Effector memory CD8-positive, alpha-beta T cell (primary cell): Measurements from ENCODE around the gene PROKR1.
"Not testable (repeated sequence)": the region's sequence is repeated elsewhere in the genome, so short reads cannot be mapped to it uniquely, and the experiment has no call there.

Experiments
- ATAC-seq: fragments of 150-1000 bp; cut with Tn5 transposase; replicated peaks from 2 replicates; pipeline ENCODE4 v1.10.0; 2021; ENCODE audit warnings: mild to moderate bottlenecking, moderate library complexity
- DNase-seq, 3 experiments: peaks; one replicate each; pipeline ENCODE4 v3.0.0; 2021
- H3K27ac Mint-ChIP-seq, 2 donors: one replicate each; pipeline ENCODE4 v1.8.0; 2022; ENCODE audit warnings: mild to moderate bottlenecking in 2 of 2, mixed read lengths in 2 of 2, moderate library complexity in 2 of 2
- H3K27me3 Mint-ChIP-seq, 2 donors: one replicate each; pipeline ENCODE4 v1.8.0; 2022; ENCODE audit warnings: mixed read lengths in 2 of 2
- H3K36me3 Mint-ChIP-seq: one replicate; pipeline ENCODE4 v1.8.0; 2022; ENCODE audit warnings: mild to moderate bottlenecking, moderate library complexity, mixed read lengths; ENCODE audit not compliant: insufficient read depth
- H3K4me1 Mint-ChIP-seq, 2 donors: one replicate each; pipeline ENCODE4 v1.8.0; 2022; ENCODE audit warnings: low read depth in 2 of 2, mixed read lengths in 2 of 2
- H3K4me3 Mint-ChIP-seq, 2 donors: one replicate each; pipeline ENCODE4 v1.8.0; 2022; ENCODE audit warnings: mild to moderate bottlenecking in 2 of 2, mixed read lengths in 2 of 2, moderate library complexity in 2 of 2
- H3K9me3 Mint-ChIP-seq, 2 donors: one replicate each; pipeline ENCODE4 v1.8.0; 2022; ENCODE audit warnings: mixed read lengths in 2 of 2
- total RNA-seq, 9 experiments: gene quantifications; one replicate each; lab custom pipeline; 2026; lab: John Stamatoyannopoulos, UW

Gene PROKR1
- 0 to 0.12 (median 0) reads per million in 9 experiments for total RNA-seq

GRCh38 chr2:68643011-68643873, at the start of gene PROKR1:
Gene PROKR1 (plus strand): TSS chr2:68643579. CDS start chr2:68645822, 2,243 bp downstream.
- peaks cover 0 to 5% of the 10 kb centered on the region in 2 donors for H3K4me1 Mint-ChIP-seq
- ATAC-seq: peak; percentile 43
- no peak for DNase-seq
- H3K36me3 Mint-ChIP-seq: peaks cover 3% of the 10 kb centered on the region
- peaks cover 76 to 83% of the 10 kb centered on the region in 2 donors for H3K27me3 Mint-ChIP-seq
- peak within 1 kb of the TSS; percentile 32 to 51 for H3K4me3 Mint-ChIP-seq
- no peak within 1 kb of the TSS for H3K27ac Mint-ChIP-seq
- H3K9me3 Mint-ChIP-seq: no peaks in the 10 kb centered on the region

- no peak overlapping the region for H3K4me3 Mint-ChIP-seq
- H3K36me3 Mint-ChIP-seq: no peaks in the 10 kb centered on the region
- H3K27ac Mint-ChIP-seq: peak overlapping the region in 1 of 2 donors; percentile 22
- ATAC-seq (no peak), DNase-seq (no peak)
- H3K4me1 Mint-ChIP-seq: peaks cover 0 to 6% of the 10 kb centered on the region in 2 donors
- peaks cover 21 to 36% of the 10 kb centered on the region in 2 donors for H3K27me3 Mint-ChIP-seq
- H3K9me3 Mint-ChIP-seq: no peaks in the 10 kb centered on the region
Measured at GRCh38 chr2:68594041-68594440, 49.3 kb upstream of the PROKR1 start.

GRCh38 chr2:68594674-68595492, 48.5 kb upstream of the PROKR1 start:
- Mint-ChIP-seq H3K27me3 (peaks cover 29 to 45% of the 10 kb centered on the region in 2 donors), H3K4me3 (peak overlapping the region; percentile 7 to 28), H3K9me3 (peaks cover 0 to 2% of the 10 kb centered on the region in 2 donors), H3K27ac (peak overlapping the region in 1 of 2 donors; percentile 22), H3K36me3 (no peaks in the 10 kb centered on the region), H3K4me1 (peaks cover 0 to 6% of the 10 kb centered on the region in 2 donors)
- ATAC-seq: peak; percentile 65
- peak; percentile 41 to 54 (median 50) for DNase-seq

GRCh38 chr2:68595493-68595785, 47.9 kb upstream of the PROKR1 start:
- DNase-seq, H3K9me3 Mint-ChIP-seq, H3K36me3 Mint-ChIP-seq, ATAC-seq, H3K4me1 Mint-ChIP-seq: not testable (repeated sequence)
- H3K27ac Mint-ChIP-seq: peak overlapping the region in 1 of 2 donors; percentile 22
- H3K4me3 Mint-ChIP-seq: peak overlapping the region; percentile 7 to 28
- H3K27me3 Mint-ChIP-seq: peaks cover 34 to 50% of the 10 kb centered on the region in 2 donors

GRCh38 chr2:68600495-68600894, 42.9 kb upstream of the PROKR1 start:
- ATAC-seq, H3K36me3 Mint-ChIP-seq, H3K27ac Mint-ChIP-seq, H3K9me3 Mint-ChIP-seq, DNase-seq, H3K4me1 Mint-ChIP-seq, H3K4me3 Mint-ChIP-seq: not testable (repeated sequence)
- H3K27me3 Mint-ChIP-seq: peaks cover 28 to 38% of the 10 kb centered on the region in 2 donors

- Mint-ChIP-seq H3K9me3 (peaks cover 0 to 2% of the 10 kb centered on the region in 2 donors), H3K4me3 (no peak overlapping the region), H3K4me1 (peaks cover 6 to 8% of the 10 kb centered on the region in 2 donors), H3K36me3 (no peaks in the 10 kb centered on the region), H3K27me3 (peaks cover 20 to 23% of the 10 kb centered on the region in 2 donors), H3K27ac (no peak overlapping the region)
- DNase-seq (no peak), ATAC-seq (no peak)
Measured at GRCh38 chr2:68603059-68603458, 40.3 kb upstream of the PROKR1 start.

GRCh38 chr2:68604077-68604476, 39.3 kb upstream of the PROKR1 start:
- DNase-seq: no peak
- H3K4me3 Mint-ChIP-seq: no peak overlapping the region
- H3K9me3 Mint-ChIP-seq: peaks cover 0 to 2% of the 10 kb centered on the region in 2 donors
- no peak overlapping the region for H3K27ac Mint-ChIP-seq
- ATAC-seq: no peak
- H3K36me3 Mint-ChIP-seq: no peaks in the 10 kb centered on the region
- peaks cover 13 to 14% of the 10 kb centered on the region in 2 donors for H3K27me3 Mint-ChIP-seq
- peaks cover 6 to 8% of the 10 kb centered on the region in 2 donors for H3K4me1 Mint-ChIP-seq

GRCh38 chr2:68605939-68606338, 37.4 kb upstream of the PROKR1 start:
- DNase-seq (no peak), ATAC-seq (peak; percentile 33)
- H3K4me3 Mint-ChIP-seq: peak overlapping the region in 1 of 2 donors; percentile 19
- H3K9me3 Mint-ChIP-seq: peaks cover 2 to 5% of the 10 kb centered on the region in 2 donors
- peaks cover 6 to 8% of the 10 kb centered on the region in 2 donors for H3K4me1 Mint-ChIP-seq
- H3K27ac Mint-ChIP-seq: peak overlapping the region in 1 of 2 donors; percentile 3
- H3K36me3 Mint-ChIP-seq: no peaks in the 10 kb centered on the region
- no peaks in the 10 kb centered on the region for H3K27me3 Mint-ChIP-seq

- Mint-ChIP-seq H3K4me1 (peaks cover 6 to 8% of the 10 kb centered on the region in 2 donors), H3K9me3 (peaks cover 2 to 5% of the 10 kb centered on the region in 2 donors), H3K36me3 (no peaks in the 10 kb centered on the region), H3K27ac (peak overlapping the region in 1 of 2 donors; percentile 3), H3K27me3 (no peaks in the 10 kb centered on the region), H3K4me3 (no peak overlapping the region)
- no peak for DNase-seq
- no peak for ATAC-seq
Measured at GRCh38 chr2:68606759-68607158, 36.6 kb upstream of the PROKR1 start.

- Mint-ChIP-seq H3K36me3 (no peaks in the 10 kb centered on the region), H3K4me3 (no peak overlapping the region), H3K9me3 (peaks cover 2 to 5% of the 10 kb centered on the region in 2 donors), H3K27ac (peak overlapping the region in 1 of 2 donors; percentile 16), H3K4me1 (peaks cover 6 to 8% of the 10 kb centered on the region in 2 donors), H3K27me3 (no peaks in the 10 kb centered on the region)
- DNase-seq (no peak), ATAC-seq (no peak)
Measured at GRCh38 chr2:68607837-68608236, 35.5 kb upstream of the PROKR1 start.

GRCh38 chr2:68612765-68613519, 30.4 kb upstream of the PROKR1 start:
- H3K9me3 Mint-ChIP-seq: peaks cover 3 to 12% of the 10 kb centered on the region in 2 donors
- peaks cover 0 to 4% of the 10 kb centered on the region in 2 donors for H3K27me3 Mint-ChIP-seq
- ATAC-seq (no peak), DNase-seq (no peak)
- no peaks in the 10 kb centered on the region for H3K36me3 Mint-ChIP-seq
- no peak overlapping the region for H3K27ac Mint-ChIP-seq
- no peaks in the 10 kb centered on the region for H3K4me1 Mint-ChIP-seq
- no peak overlapping the region for H3K4me3 Mint-ChIP-seq

- Mint-ChIP-seq H3K4me3 (no peak overlapping the region), H3K4me1 (no peaks in the 10 kb centered on the region), H3K36me3 (peaks cover 3% of the 10 kb centered on the region), H3K27ac (no peak overlapping the region), H3K27me3 (peaks cover 0 to 16% of the 10 kb centered on the region in 2 donors), H3K9me3 (peaks cover 1 to 7% of the 10 kb centered on the region in 2 donors)
- DNase-seq (no peak), ATAC-seq (no peak)
Measured at GRCh38 chr2:68620772-68621171, 22.6 kb upstream of the PROKR1 start.

- Mint-ChIP-seq H3K36me3 (peaks cover 3% of the 10 kb centered on the region), H3K27ac (no peak overlapping the region), H3K4me1 (no peaks in the 10 kb centered on the region), H3K27me3 (peaks cover 15 to 28% of the 10 kb centered on the region in 2 donors), H3K9me3 (no peaks in the 10 kb centered on the region), H3K4me3 (no peak overlapping the region)
- DNase-seq: no peak
- no peak for ATAC-seq
Measured at GRCh38 chr2:68623820-68624219, 19.6 kb upstream of the PROKR1 start.
